HG03196 (cell line): ENCODE data around the gene GAD1.

Experiments used
- ATAC-seq: cut with Tn5 transposase; IDR thresholded peaks from one replicate; pipeline ENCODE4 v1.9.1; 2021; ENCODE audit not compliant: unreplicated experiment

GAD1 gene

GRCh38 chr2:170817093-170818035 lies 677 bp downstream of the GAD1 start:
- no peak for ATAC-seq

GRCh38 chr2:170818036-170818751 lies 1.5 kb downstream of the GAD1 start:
- no peak for ATAC-seq

- no peak for ATAC-seq
Observed at GRCh38 chr2:170818752-170819470, 2.2 kb downstream of the GAD1 start.

GRCh38 chr2:170819680-170820664 lies 3.3 kb downstream of the GAD1 start:
- ATAC-seq, result no peak

DNA sequence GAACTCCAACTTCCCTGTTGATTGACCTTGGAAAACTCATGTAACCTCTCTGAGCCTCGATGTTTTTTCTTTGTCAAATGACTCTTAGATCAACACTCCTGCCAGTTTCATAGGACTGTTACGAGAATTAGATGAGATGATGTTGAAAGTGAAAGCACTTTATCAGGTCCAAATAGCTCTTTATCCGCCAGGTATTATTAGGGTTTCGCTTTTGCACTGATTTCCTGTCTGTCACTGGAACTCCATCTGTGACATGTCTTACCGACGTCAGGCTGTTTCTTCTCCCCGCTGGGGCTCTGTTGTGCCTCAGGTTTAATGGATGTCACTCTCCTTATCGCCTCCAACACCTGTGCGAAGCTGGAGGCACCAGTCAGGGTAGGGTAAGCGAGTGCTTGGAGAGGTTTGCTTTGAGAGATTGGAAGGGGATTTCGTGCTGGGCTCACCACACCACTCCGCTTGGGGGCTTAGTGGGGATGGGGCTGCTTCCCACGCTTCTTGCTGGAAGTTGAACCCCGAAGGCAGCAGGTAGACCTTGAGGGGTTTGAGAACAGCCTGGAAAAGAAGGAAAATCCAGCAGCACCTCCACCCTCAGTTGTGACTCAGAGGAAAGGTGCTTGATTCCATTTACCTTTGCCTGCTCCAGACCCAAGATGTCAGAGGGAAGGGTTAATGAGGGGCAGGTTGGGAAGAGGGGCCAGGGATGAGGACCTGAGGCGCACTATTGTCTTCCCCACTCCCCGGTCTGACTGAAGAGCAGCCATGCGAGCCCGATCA lies 4.3 kb downstream of the GAD1 start:
- ATAC-seq, result peak; percentile 51

- ATAC-seq, result no peak
Observed at GRCh38 chr2:170821531-170822289, 5.0 kb downstream of the GAD1 start.

DNA sequence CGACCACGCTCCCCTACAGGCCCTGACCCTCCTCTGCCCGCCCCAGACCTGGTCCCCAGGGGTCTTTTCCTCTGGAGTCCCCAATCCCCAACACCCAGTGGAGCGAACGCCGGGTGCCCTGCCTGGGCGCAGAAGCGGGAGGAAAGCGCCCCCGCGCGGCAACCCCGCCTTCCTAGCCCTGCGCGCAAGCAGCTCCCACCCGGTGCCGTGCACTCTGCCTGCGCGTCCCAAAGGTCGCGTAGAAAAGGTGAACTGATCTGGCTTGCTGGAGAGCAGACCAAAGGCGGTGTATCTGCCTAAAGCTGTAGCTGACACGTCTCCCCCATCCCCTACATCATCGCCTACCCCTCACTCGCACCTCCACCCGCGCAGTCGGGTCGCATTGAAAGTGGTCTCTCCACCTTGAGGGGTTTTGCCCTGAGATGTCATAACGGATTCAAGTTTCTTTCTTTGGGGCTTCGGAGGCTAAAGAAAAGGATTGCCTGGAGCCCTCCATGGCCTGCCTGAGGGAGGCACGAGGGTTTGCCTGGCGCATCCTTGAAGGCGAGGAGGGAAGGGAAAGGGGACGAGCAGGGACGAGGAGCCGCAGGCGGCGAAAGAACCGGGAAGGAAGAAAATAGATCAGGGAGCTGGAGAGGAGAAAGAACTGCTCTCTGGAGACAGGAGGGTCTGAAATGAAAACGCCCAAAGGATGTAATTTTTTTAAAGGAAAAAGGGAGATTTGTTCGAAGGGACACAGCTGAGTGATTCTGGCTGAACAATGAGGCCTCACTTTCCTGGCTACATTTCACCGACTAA lies 5.8 kb downstream of the GAD1 start:
- no peak for ATAC-seq

- no peak for ATAC-seq
Observed at GRCh38 chr2:170823088-170823897, 6.6 kb downstream of the GAD1 start.

GRCh38 chr2:170823898-170824215 lies 7.2 kb downstream of the GAD1 start:
- no peak for ATAC-seq

DNA sequence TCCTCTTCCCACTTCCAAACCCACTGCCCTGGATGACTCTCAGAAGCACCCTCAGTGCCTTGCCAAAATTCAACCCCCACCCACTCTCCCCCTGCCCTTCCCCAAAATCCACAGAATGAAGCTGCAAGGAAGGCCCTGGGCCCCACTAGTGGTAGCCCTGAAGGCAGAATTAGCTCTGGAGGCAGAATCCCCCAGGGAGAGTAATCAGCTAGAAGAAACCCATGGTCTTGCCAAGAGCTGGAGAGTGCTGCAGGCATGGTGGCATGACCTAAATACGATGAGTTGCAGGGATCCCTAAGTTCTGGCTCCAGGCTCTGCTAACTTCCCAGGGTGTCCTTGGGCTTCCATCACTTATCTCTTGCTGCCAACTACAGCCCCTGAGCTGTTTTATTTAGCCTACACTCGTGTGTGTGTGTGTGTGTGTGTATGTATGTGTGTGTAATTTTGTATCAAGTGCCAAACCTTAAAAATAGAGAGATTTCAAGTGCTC lies 7.9 kb downstream of the GAD1 start:
- ATAC-seq, result no peak

DNA sequence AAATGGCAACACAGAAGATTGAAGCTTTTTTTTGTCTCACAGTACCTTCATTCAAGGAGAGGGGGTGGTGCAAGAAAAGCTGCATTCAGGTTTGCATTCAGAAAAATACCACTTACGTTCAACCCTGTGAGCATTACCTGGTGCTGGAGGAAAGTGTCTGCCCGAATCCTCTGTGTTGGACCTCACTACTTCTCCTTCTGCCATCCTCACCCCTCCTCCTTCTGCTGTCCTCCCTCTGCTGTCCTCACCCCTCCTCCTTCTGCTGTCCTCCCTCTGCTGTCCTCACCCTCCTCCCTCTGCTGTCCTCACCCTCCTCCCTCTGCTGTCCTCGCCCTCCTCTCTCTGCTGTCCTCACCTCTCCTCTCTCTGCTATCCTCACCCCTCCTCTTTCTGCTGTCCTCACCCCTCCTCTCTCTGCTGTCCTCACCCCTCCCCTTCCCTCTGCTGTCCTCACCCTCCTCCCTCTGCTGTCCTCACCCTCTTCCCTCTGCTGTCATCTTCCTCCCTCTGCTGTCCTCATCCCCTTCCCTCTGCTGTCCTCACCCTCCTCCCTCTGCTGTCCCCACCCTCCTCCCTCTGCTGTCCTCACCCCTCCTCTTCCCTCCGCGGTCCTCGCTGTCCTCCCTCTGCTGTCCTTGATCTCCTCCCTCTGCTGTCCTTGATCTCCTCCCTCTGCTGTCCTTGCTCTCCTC lies 11.3 kb downstream of the GAD1 start:
- ATAC-seq, result no peak

GRCh38 chr2:170828533-170828916 lies 11.8 kb downstream of the GAD1 start:
- ATAC-seq, result no peak

- no peak for ATAC-seq
Observed at GRCh38 chr2:170829036-170829435, 12.3 kb downstream of the GAD1 start.

DNA sequence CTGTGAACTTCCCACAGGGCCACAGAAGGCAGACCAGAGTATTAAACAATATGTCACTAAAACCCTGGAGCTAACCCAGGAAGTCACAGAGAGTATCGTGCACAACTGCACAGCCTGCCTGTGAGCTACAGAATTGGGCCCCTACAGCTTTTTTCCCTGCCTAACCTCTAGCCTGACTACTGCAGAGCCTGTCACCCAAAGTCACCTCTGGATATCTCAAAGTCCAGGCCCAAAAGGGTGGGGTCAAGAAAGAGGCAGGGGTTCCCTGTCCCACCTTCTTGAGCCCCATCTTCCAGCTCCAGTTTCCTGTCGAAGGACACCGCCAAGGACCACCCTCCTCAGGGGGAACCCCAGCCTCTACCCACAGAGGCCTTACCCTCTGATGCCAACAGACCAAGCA lies 13.5 kb downstream of the GAD1 start:
- ATAC-seq, result no peak

GRCh38 chr2:170831115-170831514 lies 14.4 kb downstream of the GAD1 start:
- no peak for ATAC-seq

DNA sequence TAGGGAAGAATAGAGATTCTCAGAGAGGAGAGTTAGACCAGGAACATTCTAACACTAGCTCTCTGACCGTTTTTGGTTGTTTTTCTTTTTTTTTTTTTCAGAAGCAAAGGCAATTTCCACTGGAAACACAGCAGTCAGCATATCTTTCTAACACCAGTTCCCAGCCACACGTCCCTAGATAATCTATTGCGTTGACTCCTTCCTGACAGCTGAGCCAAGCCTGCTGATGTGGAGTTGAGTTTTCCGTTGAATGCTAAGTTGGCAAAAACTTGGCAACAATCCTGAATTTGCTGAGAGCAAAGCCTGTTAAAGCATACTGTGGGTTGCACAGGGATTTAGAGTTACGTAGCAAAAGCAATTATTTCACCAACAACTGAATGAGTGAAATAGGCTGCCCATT lies 19.3 kb downstream of the GAD1 start:
- no peak for ATAC-seq
